OCI-LY7 (cell line): Measurements from ENCODE around the gene ERGIC1. TPM values are rescaled to one million over a fixed set of nuclear protein-coding genes. Genes with fewer than 3 reads are reported as not detected.

ENCODE experiments used
- BruUV-seq: library from RNA; stranded (reverse); fragments of 400-500 nt; replicated peaks from 2 replicates; lab custom pipeline; 2021; lab: Mats Ljungman, UMichigan
- CTCF ChIA-PET: fragments of 300-600 bp; sonication (Branson Sonifier 250); formaldehyde crosslinking; loops from one replicate; lab custom pipeline; 2022; ENCODE audit warnings: antibody characterized with exemption; ENCODE audit not compliant: unreplicated experiment; lab: Charles Lee
- POLR2A ChIA-PET: fragments of 300-600 bp; sonication (Branson Sonifier 250); formaldehyde crosslinking; loops from one replicate; lab custom pipeline; 2022; ENCODE audit warnings: antibody characterized with exemption; lab: Charles Lee
- DNase-seq: peaks from one replicate; pipeline ENCODE4 v3.0.0-alpha.2; 2015; ENCODE audit warnings: low spot score
- H2AFZ ChIP-seq: fragments of 200-600 bp; sonication (generic), shearing (Covaris generic); 2 replicates; pipeline ENCODE4 v1.6.1; 2014; ENCODE audit warnings: mild to moderate bottlenecking, antibody characterized with exemption, low read length, moderate library complexity
- H3K27ac ChIP-seq: fragments of 200-600 bp; sonication (generic); 2 replicates; pipeline ENCODE4 v1.5.1; 2014; ENCODE audit warnings: mixed run types, low read depth, mild to moderate bottlenecking, moderate library complexity, low read length, inconsistent platforms; ENCODE audit not compliant: poor library complexity, severe bottlenecking
- H3K36me3 ChIP-seq: fragments of 200-600 bp; sonication (generic); 2 replicates; pipeline ENCODE4 v1.6.1; 2014; ENCODE audit warnings: mild to moderate bottlenecking, antibody characterized with exemption, low read length, moderate library complexity, mixed read lengths; ENCODE audit not compliant: insufficient read depth
- H3K4me1 ChIP-seq: fragments of 200-600 bp; sonication (generic); 2 replicates; pipeline ENCODE4 v1.5.1; 2014; ENCODE audit warnings: mild to moderate bottlenecking, low read length; ENCODE audit not compliant: insufficient read depth, poor library complexity, severe bottlenecking
- H3K4me2 ChIP-seq: fragments of 200-600 bp; sonication (generic); 2 replicates; pipeline ENCODE4 v1.6.1; 2014; ENCODE audit warnings: mild to moderate bottlenecking, low read length
- H3K4me3 ChIP-seq: fragments of 200-600 bp; sonication (generic); 2 replicates; pipeline ENCODE4 v1.5.1; 2014; ENCODE audit warnings: mild to moderate bottlenecking, low read depth, low read length; ENCODE audit not compliant: poor library complexity, severe bottlenecking
- H3K79me2 ChIP-seq: fragments of 200-600 bp; sonication (generic); 2 replicates; pipeline ENCODE4 v1.6.1; 2016; ENCODE audit warnings: low read depth, mild to moderate bottlenecking, low read length, moderate library complexity, mixed read lengths; ENCODE audit not compliant: insufficient read depth
- H3K9me2 ChIP-seq: fragments of 200-600 bp; sonication (generic); 2 replicates; pipeline ENCODE4 v1.6.1; 2016; ENCODE audit warnings: mild to moderate bottlenecking, low read length, mixed read lengths; ENCODE audit not compliant: insufficient read depth
- H3K9me3 ChIP-seq: fragments of 200-600 bp; sonication (generic); 2 replicates; pipeline ENCODE4 v1.6.1; 2014; ENCODE audit warnings: mild to moderate bottlenecking, mixed run types, low read length, mixed read lengths
- H4K20me1 ChIP-seq: fragments of 200-600 bp; sonication (generic); 2 replicates; pipeline ENCODE4 v1.6.1; 2014; ENCODE audit warnings: mild to moderate bottlenecking, antibody characterized with exemption, low read length, moderate library complexity, mixed read lengths; ENCODE audit not compliant: insufficient read depth
- CTCF ChIP-seq: fragments of 200-600 bp; sonication (generic); conservative IDR thresholded peaks from 2 replicates; pipeline ENCODE4 v1.5.1; 2014; ENCODE audit warnings: mild to moderate bottlenecking, antibody characterized with exemption, low read length, moderate library complexity, mixed read lengths
- EZH2phosphoT487 ChIP-seq: fragments of 200-600 bp; sonication (generic); IDR thresholded peaks from 2 replicates; pipeline ENCODE4 v1.6.1; 2018; ENCODE audit warnings: low read depth, borderline replicate concordance, mild to moderate bottlenecking, mixed run types, antibody characterized with exemption, low read length, moderate library complexity, mixed read lengths
- intact Hi-C: fragments of 100-400 bp; cut with micrococcal nuclease; formaldehyde crosslinking; loops from one replicate; pipeline ENCODE4 v1.10.0; 2022; ENCODE audit not compliant: unreplicated experiment
- small RNA-seq: library from RNA; depleted of rRNA; stranded (forward); fragments of <200 nt; gene quantifications from one replicate; pipeline ENCODE3, GENCODE V24; 2014
- total RNA-seq, 2 experiments: library from RNA; depleted of rRNA in 1 of 2; stranded (reverse); fragments of >200 nt in 1 of 2; shearing (Covaris generic) in 1 of 2; gene quantifications; 2 replicates each; pipeline ENCODE4 v1.2.3, GENCODE V29; 2014 to 2022

The ERGIC1 gene
- total RNA-seq, 2 experiments from 2014 or later = 125 to 178 TPM

DNA sequence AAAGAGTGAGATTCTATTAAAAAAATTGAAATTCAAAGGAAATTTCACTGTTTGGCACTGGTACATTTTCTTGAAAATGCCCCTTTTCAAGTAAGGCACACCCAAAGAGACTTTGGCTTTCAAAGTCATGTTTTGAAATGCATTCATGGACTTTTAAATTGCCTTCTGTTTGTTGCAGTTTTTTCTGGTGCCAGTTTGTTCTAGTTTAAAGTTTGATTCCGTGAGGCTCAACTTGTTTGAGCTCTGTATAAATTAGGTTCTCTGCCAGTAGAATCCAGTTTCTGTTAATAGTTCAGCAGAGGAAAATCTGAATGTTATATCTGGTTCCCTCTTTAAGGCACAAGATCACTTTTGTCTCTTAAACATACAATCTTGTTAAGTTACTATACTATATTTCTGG, 165.9 kb downstream of the ERGIC1 start:
- ChIA-PET CTCF (no interaction called here), POLR2A (interaction anchor here (0.7 to 1.2 kb wide), 4 partner anchors 13 to 57 kb away, joined by 3 to 4 read pairs (median 4); partner anchors contain the start of gene ATP6V0E1)
- H3K4me3 ChIP-seq = no peak overlapping the region
- no peak overlapping the region for H3K4me2 ChIP-seq
- peaks cover 6% of the 10 kb centered on the region; the same call in 1 of the 2 replicates for H4K20me1 ChIP-seq
- DNase-seq = no peak
- no peaks in the 10 kb centered on the region for H3K9me3 ChIP-seq
- no peak for TF ChIP-seq EZH2phosphoT487
- no peak for TF ChIP-seq CTCF
- no peak overlapping the region for H3K27ac ChIP-seq
- H3K9me2 ChIP-seq = no peaks in the 10 kb centered on the region
- no peak overlapping the region for H2AFZ ChIP-seq
- intact Hi-C loops = no loop called here
- H3K4me1 ChIP-seq = peaks cover 5% of the 10 kb centered on the region
- H3K36me3 ChIP-seq = peaks cover 77% of the 10 kb centered on the region
- peaks cover 67% of the 10 kb centered on the region for H3K79me2 ChIP-seq
- no TSS peak for BruUV-seq

- ChIA-PET CTCF (interaction anchor here (0.6 kb wide), 1 partner anchor 160 kb away, joined by 3 read pairs; no protein-coding TSS in a partner anchor), POLR2A (interaction anchor here (0.8 to 1.4 kb wide), 3 partner anchors 10 to 37 kb away, joined by 3 to 5 read pairs (median 4); no protein-coding TSS in a partner anchor)
- peaks cover 5% of the 10 kb centered on the region for H3K4me1 ChIP-seq
- H3K36me3 ChIP-seq = peaks cover 72% of the 10 kb centered on the region
- peaks cover 73% of the 10 kb centered on the region for H3K79me2 ChIP-seq
- intact Hi-C loops = no loop called here
- H3K27ac ChIP-seq = no peak overlapping the region
- TF ChIP-seq EZH2phosphoT487 (no peak), CTCF (no peak)
- H2AFZ ChIP-seq = no peak overlapping the region
- H3K4me2 ChIP-seq = no peak overlapping the region
- no peak overlapping the region for H3K4me3 ChIP-seq
- H4K20me1 ChIP-seq = peaks cover 6% of the 10 kb centered on the region; the same call in 1 of the 2 replicates
- H3K9me2 ChIP-seq = no peaks in the 10 kb centered on the region
- H3K9me3 ChIP-seq = no peaks in the 10 kb centered on the region
- BruUV-seq = no TSS peak
- no peak for DNase-seq
Observed at GRCh38 chr5:173001229-173001841, 167.3 kb downstream of the ERGIC1 start.

Small RNA genes lying within 50 kb of the gene (small RNA-seq; reads per million reads assigned to genes)
- not detected for gene AC022217.4

Other genes starting within 250 kb of the ERGIC1 start
- 0.23 and 0.57 TPM in 2 replicates for gene NEURL1B, start 193.0 kb upstream of the ERGIC1 start, total RNA-seq (2014; rRNA removed; shearing (Covaris generic))
- 0.30 and 0.32 TPM in 2 replicates for gene NEURL1B, start 193.0 kb upstream of the ERGIC1 start, total RNA-seq (2022)
- 5.3 and 7.0 TPM in 2 replicates for gene DUSP1, start 63.1 kb upstream of the ERGIC1 start, total RNA-seq (2014; rRNA removed; shearing (Covaris generic))
- 4.5 and 5.3 TPM in 2 replicates for gene DUSP1, start 63.1 kb upstream of the ERGIC1 start, total RNA-seq (2022)
- gene RPL26L1, start 125.2 kb downstream of the ERGIC1 start, total RNA-seq (2014; rRNA removed; shearing (Covaris generic)) = 34.5 and 45.0 TPM in 2 replicates
- 48.4 and 63.1 TPM in 2 replicates for gene RPL26L1, start 125.2 kb downstream of the ERGIC1 start, total RNA-seq (2022)
- 26.9 and 39.9 TPM in 2 replicates for gene ATP6V0E1, start 149.5 kb downstream of the ERGIC1 start, total RNA-seq (2014; rRNA removed; shearing (Covaris generic))
- 41.9 and 59.4 TPM in 2 replicates for gene ATP6V0E1, start 149.5 kb downstream of the ERGIC1 start, total RNA-seq (2022)
- 12.5 and 17.4 TPM in 2 replicates for gene CREBRF, start 222.1 kb downstream of the ERGIC1 start, total RNA-seq (2014; rRNA removed; shearing (Covaris generic))
- gene CREBRF, start 222.1 kb downstream of the ERGIC1 start, total RNA-seq (2022) = 12.1 and 14.5 TPM in 2 replicates